NCI-H1105 treated with DMSO at 0.1 percent for 48 hours (cell line): Measurements from ENCODE around the gene NPTX1.

Experiments used
- DNase-seq: peaks from one replicate; lab custom pipeline; 2025; lab: John Stamatoyannopoulos, UW

NPTX1 gene

GRCh38 chr17:80459234-80459633 lies 17.2 kb downstream of the NPTX1 start:
- DNase-seq = no peak

GRCh38 chr17:80458016-80458415 lies 18.4 kb downstream of the NPTX1 start:
- no peak for DNase-seq

- DNase-seq = no peak
Observed at GRCh38 chr17:80457236-80457856, 19.1 kb downstream of the NPTX1 start.

- no peak for DNase-seq
Observed at GRCh38 chr17:80456465-80457235, 19.8 kb downstream of the NPTX1 start.

- DNase-seq = no peak
Observed at GRCh38 chr17:80455784-80456183, 20.6 kb downstream of the NPTX1 start.

GRCh38 chr17:80455336-80455710 lies 21.1 kb downstream of the NPTX1 start:
- no peak for DNase-seq

GRCh38 chr17:80454557-80455335 lies 21.7 kb downstream of the NPTX1 start:
- DNase-seq = peak; percentile 93

- no peak for DNase-seq
Observed at GRCh38 chr17:80453998-80454556, 22.3 kb downstream of the NPTX1 start.

GRCh38 chr17:80453126-80453997 lies 23.0 kb downstream of the NPTX1 start:
- DNase-seq = no peak

- no peak for DNase-seq
Observed at GRCh38 chr17:80452173-80452915, 24.1 kb downstream of the NPTX1 start.

- no peak for DNase-seq
Observed at GRCh38 chr17:80451104-80451775, 25.2 kb downstream of the NPTX1 start.

GRCh38 chr17:80449930-80450576 lies 26.4 kb downstream of the NPTX1 start:
- no peak for DNase-seq

- DNase-seq = no peak
Observed at GRCh38 chr17:80449194-80449929, 27.0 kb downstream of the NPTX1 start.

GRCh38 chr17:80447790-80448189 lies 28.6 kb downstream of the NPTX1 start:
- DNase-seq = no peak

GRCh38 chr17:80446645-80447405 lies 29.6 kb downstream of the NPTX1 start:
- DNase-seq = no peak

GRCh38 chr17:80445726-80446110 lies 30.7 kb downstream of the NPTX1 start:
- DNase-seq = no peak

GRCh38 chr17:80445007-80445725 lies 31.2 kb downstream of the NPTX1 start:
- no peak for DNase-seq

- no peak for DNase-seq
Observed at GRCh38 chr17:80444644-80444979, 31.8 kb downstream of the NPTX1 start.
